CD4-positive, alpha-beta T cell treated with Interleukin-6 at 100 ng/mL for 8 hours (primary cell): ENCODE results near the gene WNT16.

Source experiments
- DNase-seq: peaks from one replicate; pipeline ENCODE4 v3.0.0-alpha.2; 2020; ENCODE audit warnings: mixed read lengths, low spot score

Gene WNT16

DNA sequence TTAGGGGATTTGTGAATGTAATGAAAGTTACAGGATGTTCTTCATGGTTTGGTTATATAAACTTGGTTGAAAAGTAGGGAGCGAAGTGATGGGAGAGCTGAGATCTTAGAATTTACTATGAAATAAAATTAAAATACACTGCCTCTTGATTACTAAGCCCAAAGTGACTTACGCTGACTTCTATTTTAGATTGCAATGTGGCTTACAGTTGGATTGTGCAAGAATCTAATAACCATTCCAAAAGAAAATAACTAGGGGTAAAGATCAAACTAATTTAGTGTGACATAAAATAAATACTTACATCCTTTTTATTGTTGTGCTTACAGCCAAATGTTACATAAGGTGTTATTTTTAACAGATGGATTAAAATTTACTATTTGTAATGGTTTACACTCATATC is 15.3 kb downstream of the WNT16 start:
- DNase-seq, result no peak

DNA sequence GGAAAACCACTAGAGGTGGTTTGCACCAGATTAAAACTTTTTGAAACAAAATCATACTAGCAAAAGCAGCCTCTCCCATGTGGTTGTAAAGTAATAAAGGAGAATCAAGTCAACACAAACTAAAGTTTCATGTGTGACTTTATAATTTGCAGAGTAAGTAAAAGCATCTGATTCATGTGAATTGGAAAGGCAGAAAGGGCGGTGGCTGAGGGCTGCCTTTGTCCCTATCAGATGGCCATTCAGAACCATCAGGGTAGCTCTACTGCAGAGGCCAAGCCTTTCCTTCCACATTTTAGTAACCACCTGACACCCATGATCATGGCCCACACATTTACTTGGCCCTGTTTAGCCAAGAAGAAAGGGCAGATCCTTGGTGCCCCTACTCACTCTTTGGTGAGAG is 15.7 kb downstream of the WNT16 start:
- DNase-seq, result no peak

DNA sequence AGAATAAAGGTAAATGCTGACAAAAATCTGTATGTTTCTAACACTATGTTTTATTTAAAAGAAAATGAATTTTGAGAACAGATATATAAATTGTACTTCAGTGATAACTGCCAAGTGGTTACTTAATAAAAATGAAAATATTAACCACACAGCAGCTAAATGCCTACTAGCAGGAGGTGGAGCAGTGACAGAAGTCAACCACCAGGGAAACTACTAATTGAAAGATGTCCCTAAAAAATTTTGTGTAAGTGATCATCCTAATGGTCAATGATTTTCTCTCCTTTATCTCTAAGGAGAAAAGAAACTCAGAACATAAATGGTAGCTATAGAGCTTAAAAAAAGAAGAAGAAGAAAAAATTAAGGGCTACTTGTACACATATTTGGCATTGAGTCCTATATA is 22.9 kb downstream of the WNT16 start:
- DNase-seq, result no peak

DNA sequence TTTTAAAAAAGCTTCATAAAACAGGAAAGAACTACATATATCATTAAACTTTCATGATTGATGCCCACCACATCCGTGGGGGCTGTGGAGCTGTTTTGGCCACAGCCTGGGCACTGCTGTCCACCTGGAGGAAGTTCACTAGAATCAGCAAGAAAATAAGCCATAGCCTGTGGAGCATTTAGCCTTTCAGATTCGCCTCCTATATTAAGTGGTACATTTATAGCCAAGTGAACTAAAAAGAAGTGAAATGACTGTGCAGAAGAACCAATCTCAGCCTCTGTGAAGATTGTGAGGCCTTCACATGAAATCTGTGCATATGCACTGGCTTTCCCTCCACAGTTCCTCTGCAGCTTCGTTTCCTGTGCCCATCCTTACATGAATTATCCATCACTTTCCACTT is 23.5 kb downstream of the WNT16 start:
- no peak for DNase-seq

DNA sequence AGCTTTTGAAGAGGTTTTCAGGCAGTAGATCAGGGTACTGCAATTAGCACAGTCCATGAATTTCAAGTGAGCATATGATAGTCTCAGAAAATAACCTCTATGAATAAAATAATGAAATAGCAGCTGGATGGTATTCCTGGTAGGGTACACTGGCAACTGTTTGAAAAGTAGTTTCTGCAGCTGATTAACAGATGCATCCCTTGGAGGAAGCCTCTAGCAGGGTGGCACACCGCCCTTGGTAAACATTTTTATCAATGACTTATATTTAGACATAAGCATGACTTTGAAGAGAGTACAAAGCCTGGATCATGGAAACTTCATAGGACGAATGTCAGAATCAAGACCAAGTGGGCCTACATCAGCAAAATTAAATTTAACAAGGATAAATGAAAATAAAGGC is 26.8 kb downstream of the WNT16 start:
- no peak for DNase-seq

DNA sequence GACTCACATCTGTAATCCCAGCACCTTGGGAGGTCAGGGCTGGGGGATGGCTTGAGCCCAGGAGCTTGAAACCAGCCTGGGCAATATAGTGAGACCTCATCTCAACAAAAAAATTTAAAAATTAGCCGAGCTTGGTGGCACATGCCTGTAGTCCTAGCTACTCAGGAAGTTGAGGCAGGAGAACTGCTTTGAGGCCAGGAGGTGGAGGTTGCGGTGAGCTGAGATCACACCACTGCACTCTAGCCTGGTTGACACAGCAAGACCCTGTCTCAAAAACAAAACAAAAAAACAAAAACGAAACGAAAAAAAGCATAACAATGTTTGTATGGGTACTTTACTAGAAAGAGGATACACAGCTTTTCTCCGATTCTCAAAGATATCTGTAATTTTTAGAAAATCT is 31.8 kb downstream of the WNT16 start:
- no peak for DNase-seq

DNA sequence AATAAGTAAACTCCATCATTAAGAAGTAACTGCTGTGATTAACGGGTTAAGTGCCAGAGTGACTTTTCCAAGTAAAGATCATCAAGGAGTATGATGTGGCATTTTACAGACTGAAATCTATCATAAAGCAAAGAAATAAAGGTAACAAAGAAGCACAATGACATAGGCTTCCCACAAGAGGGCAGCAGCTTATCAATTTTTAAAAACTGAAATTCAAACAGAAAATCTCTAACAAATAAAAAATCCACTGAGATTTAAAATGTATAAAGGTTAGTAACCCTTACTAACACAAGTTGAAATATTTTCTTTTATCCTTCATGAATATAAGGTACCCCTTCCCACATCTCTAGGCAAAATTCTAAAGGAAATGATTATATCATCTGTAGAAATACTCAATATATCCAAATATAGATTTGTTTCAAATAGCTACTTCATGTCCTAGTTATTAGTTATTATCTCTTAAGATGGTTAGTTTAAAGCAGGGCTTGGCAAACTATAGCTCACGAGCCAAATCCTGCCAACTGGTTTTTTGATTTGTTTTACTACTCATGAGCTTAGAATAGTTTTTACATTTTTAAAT is 38.1 kb downstream of the WNT16 start:
- DNase-seq, result peak; percentile 35

DNA sequence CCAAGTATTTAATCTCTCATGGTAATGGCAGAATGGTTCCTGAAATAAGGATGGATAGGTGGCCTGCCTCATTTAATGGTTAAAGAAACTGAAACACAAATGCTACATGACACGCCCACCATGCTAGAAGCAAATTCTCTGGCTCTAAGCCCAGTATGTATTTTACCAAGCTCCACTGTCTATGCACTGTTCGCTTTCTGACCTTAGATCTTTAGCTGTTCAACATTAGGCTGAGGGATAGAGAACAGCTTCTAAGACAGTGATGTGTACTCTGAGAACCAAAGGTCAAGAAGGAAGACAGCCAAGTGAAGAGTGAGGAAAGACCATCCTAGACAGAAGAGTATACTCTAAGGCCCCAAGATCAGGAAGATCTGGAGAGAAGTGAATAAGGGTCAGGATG is 40.7 kb downstream of the WNT16 start:
- no peak for DNase-seq

DNA sequence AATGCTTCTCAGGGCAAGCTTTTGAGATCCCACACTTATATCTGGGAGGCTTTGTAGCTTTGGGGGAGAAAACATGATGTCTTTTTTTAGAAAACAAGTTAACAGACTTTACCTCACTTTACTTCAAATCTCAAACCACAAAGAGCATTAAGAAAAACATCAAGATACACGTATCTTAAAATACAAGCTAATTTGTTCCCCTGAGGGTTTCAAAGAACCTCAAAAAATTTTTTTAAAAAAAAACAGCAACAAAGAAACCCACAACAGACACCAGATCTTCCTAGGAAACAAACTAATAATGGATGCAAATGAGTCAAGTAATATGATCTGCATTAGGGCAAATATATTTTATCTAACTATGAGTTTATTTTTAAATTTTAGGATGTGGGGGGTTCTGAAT is 42.6 kb downstream of the WNT16 start:
- no peak for DNase-seq

DNA sequence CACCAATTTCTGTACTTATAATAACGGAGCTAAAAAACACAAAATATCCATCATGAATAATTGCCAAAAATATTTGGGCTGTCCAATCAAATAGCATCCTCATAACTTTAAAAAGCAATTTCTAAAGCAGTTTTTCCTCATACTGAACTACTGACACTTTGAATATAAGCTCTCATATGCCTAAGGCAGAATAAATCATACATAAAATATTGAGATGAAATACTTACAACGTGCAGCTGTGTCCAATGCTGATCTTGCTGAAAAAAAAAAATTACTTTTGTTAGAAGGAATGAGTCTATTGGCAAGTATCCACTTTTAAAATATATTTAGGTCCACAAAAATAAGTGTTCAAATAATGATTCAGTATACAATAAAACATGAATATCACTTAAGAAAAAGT is 43.1 kb downstream of the WNT16 start:
- DNase-seq, result no peak

DNA sequence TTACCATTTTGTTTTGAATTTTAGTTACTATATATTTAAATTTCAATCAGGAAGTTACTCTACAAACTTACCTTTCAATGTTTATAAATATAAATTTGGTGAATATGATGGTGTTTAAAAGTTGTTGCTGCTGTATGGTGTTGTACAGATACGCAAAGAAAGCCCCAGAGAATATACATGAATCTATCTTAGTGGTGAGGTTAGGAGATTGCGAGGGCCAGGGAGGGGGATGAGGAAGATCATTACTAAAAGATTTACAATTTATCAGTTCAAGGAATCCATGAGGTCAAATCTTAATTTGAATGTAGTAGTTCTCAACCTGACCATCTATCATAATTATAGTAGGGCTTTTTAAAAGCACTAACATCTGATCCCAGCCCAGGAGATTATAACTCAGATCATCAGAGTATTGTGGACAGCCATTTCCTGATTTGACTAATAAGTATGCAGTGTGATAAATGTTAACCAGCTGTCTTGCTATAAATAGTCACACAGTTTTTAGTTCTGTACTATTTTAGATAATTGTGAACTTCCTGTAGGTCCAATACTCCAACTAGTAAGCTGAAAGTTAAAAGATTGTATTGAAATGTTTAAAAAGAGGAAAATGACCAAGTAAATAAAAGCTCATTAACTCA is 43.7 kb downstream of the WNT16 start:
- DNase-seq, result no peak

DNA sequence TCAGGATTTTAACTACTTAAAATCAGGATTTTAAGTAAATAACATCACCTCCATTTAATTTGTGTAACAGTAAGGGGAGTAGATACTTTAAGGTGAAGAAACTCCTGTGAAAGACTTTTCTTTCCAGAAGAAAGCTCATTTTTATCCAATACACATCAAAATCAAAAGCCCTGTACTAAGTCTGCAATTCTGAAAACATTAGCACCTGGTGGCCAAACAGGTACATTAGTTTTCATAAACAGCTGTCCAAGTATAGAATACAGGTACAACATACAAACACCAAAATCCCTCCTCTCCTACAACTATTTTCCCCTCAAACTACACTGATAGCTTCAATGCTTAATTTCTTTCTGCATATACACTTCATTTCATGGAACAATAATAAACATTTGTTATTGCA is 44.4 kb downstream of the WNT16 start:
- no peak for DNase-seq

DNA sequence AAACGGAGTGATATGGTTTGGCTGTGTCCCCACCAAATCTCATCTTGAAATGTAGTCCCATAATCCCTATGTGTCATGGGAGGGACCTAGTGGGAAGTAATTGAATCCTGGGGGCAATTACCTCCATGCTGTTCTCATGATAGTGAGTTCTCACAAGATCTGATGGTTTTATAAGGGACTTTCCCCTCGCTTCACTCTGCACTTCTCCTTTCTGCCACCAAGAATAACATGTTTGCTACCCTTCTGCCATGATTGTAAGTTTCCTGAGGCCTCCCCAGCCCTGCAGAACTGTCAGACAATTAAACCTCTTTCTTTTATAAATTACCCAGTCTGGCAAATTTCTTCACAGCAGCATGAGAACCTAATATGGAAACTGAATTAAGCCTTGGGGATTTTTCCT is 48.2 kb downstream of the WNT16 start:
- no peak for DNase-seq

DNA sequence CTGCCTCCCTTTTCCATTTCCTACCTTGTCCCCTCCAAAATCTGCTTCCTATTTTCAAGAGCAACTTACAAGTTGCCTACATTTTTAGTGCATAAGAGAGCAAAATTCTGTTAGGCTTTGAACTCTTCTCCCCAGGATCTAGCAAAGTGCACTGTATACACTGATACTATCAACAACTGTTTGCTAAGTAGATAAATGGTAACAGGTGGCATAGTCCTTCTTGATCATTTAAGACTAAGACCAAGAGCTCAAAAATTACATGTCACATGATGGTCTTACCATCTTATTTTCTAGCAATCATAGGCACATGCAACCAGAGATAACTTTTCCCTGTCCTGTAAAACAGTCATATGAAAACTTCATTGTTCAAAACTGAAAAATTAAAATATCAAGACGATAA is 51.1 kb downstream of the WNT16 start:
- DNase-seq, result no peak

DNA sequence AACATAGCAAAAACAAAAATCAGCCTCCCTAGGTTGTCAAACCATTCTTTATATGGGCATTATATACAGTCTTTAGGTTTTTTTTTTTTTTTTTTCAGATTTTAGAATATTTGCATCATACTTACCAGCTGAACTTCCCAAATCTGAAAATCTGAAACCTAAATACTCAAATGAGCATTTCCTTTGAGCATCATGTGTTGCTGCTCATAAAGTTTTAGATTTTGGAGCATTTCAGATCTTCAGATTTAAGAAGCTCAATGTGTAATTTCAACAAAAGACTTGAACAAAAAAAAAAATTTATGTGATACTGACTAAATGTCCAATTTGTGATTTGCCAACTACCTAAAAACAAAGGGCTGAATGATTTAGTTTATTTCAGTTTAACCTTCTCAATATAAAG is 53.7 kb downstream of the WNT16 start:
- no peak for DNase-seq

DNA sequence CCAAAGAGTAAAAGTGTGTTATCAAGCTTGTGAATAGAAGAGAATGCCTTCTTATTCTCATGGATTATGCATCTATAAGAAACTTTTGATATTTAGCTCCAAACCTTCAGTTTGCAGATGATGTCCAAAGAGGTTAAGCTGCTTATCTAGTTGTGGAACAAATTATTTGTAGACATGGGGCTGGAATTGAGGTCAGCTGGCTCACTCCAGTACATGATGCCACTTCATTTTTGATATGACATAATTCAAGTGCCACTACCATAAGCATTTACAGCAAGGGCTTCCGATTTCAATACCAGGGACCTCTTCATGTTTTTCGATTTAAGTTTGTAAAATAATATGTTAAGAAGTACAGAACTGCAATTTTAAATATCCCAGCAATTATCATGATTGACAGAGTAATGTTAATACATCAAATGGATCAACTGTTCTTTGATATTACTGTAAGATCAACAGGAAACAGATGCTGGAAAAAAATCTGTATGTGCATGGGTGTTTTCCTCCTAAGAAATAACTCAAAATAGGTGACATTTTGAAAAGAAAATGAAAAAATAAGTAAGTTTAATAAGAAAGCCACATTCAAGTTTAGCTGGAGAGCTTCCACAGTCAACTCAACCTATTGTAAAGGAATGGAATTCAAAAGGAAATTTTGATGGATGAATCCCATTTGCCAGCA is 54.6 kb downstream of the WNT16 start:
- DNase-seq, result no peak

DNA sequence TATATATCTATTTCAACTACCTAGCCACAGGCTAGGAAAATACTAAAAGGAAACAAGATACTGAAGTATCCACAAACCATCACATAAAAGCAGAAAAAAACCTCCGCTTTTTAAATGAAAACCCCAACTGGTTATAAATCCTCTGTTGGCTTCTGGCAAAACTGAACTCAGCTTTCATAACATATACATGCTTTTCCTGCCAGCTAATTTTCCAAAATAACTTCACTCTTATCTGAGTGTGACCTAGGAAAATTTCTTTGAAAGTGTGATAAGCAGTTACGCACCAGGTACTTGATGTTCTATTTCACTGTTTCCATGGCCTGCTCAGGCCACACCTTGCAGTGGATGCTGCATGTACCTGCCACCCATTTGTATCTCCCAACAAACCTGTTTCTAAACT is 55.5 kb downstream of the WNT16 start:
- DNase-seq, result no peak

DNA sequence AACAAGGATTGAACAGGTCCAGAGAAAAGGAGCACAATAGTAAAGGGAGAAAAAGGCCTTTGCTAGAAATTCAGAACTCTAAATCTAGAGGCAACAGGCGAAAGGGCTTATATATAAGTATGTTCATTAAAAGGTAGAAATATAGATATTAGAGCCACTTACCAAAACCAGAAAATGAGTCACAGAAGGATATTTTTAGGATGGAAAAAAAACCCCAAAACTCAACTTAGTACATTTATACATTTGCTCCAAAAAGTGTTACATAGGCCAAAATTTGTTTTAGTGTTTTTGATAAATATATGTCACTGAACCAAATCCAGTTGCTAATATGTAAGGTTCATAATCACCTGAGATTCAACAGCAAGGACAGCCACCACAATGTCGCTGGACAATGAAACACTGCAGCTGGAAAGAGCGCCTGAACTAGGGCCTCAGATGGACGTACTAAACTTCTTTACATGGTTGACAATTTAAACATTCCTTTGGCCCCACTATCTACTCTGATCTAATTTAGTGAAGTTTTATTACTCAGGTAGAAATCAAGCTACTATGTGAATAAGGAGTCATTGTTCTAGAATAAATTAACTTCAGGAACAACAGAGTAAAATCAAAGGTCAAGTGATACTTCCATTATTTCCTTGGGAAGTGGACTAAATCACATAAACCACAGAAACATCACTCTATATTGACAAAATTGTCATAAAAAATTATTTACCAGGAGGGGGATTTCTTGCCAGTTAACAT is 56.4 kb downstream of the WNT16 start:
- DNase-seq, result no peak

DNA sequence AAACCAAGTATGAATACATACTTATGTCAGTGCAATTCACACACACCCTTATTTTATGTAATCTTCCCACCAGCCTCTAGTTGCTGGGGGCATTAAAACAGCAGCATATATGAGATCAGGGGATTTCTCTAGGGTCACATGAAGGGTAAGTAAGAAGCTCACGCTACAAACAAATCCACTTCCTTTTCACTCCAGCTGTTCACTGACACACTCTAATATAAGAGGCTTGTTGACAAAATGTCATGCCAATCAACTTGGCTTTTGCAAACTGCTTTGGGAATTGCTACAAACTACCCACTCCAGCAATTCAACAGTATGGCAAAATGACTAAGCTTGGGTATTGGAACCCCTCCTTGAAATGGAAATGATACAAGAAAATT is 57.0 kb downstream of the WNT16 start:
- no peak for DNase-seq

DNA sequence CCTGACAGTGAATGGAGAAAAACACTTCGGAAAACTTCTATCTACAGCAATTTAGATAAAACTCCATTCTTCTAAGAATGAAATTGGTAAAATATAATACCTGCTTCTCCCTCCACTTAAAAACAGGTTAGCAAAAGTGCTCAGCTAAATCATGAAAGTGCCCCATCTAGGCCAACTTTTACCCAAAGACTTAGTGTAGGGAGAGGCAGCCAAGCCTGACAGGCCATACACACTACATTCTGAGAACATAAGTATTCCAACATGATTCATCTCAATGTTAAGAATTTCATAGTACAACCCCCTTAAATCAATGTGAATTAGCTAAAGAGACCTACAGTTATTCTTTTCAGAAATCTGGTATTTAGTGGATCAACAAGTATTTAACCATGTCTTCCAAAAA is 60.1 kb downstream of the WNT16 start:
- DNase-seq, result no peak

DNA sequence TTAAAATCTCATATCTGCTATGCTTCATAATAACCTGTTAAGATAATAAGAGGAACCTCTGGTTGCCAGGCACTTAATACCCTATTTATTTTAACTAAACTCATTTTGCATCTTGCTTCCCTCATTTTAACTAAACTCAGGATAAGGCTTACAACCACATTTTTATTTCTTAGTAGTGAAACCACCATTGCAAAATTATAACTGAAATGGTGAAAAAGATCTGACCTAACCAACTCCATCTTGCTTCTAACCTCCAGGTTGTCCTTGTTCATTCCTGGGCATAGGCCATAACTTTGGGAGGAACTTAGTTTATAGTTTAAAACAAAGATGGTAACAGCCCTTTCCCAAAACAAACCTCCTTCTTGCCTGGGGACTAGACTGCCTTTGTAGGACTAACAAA is 61.3 kb downstream of the WNT16 start:
- no peak for DNase-seq

DNA sequence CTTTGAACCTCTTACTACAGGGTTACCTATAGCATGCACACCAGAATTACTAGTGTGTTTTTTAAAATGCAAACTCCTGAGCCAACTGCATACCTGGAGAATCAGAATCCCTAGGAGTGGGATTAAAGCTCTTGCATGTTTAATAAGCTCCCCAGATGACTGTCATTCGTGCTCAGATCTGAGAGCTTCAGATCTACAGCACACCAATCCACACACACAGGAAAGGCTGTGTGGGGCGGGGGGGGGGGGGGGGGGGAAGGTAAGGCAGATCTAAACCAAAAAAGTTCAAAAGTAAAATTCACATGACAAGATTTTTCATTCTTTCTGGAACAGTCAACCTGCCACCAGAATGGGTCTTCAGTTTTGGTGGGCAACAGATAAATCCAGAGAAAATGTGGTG is 61.8 kb downstream of the WNT16 start:
- DNase-seq, result no peak
